Stimulated activated naive CD8-positive, alpha-beta T cell treated with anti-CD3 and anti-CD28 coated beads, Interleukin-15, amount 100 ng/mL, for 72 hours (primary cell): Measurements from ENCODE around the gene USP35.
"Not testable (repeated sequence)": the region's sequence is repeated elsewhere in the genome, so short reads cannot be mapped to it uniquely, and the experiment has no call there.

ENCODE experiments used
- ATAC-seq: fragments of 150-1000 bp; cut with Tn5 transposase; 2 replicates; pipeline ENCODE4 v1.10.0; 2021; ENCODE audit warnings: mild to moderate bottlenecking, moderate library complexity
- DNase-seq, 2 donors: peaks; one replicate each; pipeline ENCODE4 v3.0.0; 2021 to 2022
- H3K27ac Mint-ChIP-seq, 2 donors: one replicate each; pipeline ENCODE4 v1.8.0; 2022; ENCODE audit warnings: mild to moderate bottlenecking in 2 of 2, mixed read lengths in 2 of 2, moderate library complexity in 2 of 2
- H3K27me3 Mint-ChIP-seq: one replicate; pipeline ENCODE4 v1.8.0; 2022; ENCODE audit warnings: mixed read lengths
- H3K4me1 Mint-ChIP-seq: one replicate; pipeline ENCODE4 v1.8.0; 2022; ENCODE audit warnings: mild to moderate bottlenecking, mixed read lengths
- H3K4me3 Mint-ChIP-seq, 2 donors: one replicate each; pipeline ENCODE4 v1.8.0; 2022; ENCODE audit warnings: mild to moderate bottlenecking in 2 of 2, mixed read lengths in 2 of 2, moderate library complexity in 1 of 2
- H3K9me3 Mint-ChIP-seq, 2 donors: one replicate each; pipeline ENCODE4 v1.8.0; 2022; ENCODE audit warnings: mixed read lengths in 2 of 2

USP35 gene

GRCh38 chr11:78161346-78161745, 27.4 kb upstream of the USP35 start:
- no peak for ATAC-seq
- no peak for DNase-seq
- no peak overlapping the region for H3K4me3 Mint-ChIP-seq
- H3K27me3 Mint-ChIP-seq: no peaks in the 10 kb centered on the region
- H3K4me1 Mint-ChIP-seq: no peaks in the 10 kb centered on the region
- H3K27ac Mint-ChIP-seq: no peak overlapping the region
- no peaks in the 10 kb centered on the region for H3K9me3 Mint-ChIP-seq

- DNase-seq (no peak), ATAC-seq (no peak)
- Mint-ChIP-seq H3K27ac (no peak overlapping the region), H3K4me3 (no peak overlapping the region), H3K9me3 (no peaks in the 10 kb centered on the region), H3K27me3 (no peaks in the 10 kb centered on the region), H3K4me1 (no peaks in the 10 kb centered on the region)
Measured at GRCh38 chr11:78161962-78162371, 26.8 kb upstream of the USP35 start.

- Mint-ChIP-seq H3K4me3 (no peak overlapping the region), H3K9me3 (no peaks in the 10 kb centered on the region), H3K27me3 (no peaks in the 10 kb centered on the region), H3K4me1 (no peaks in the 10 kb centered on the region), H3K27ac (no peak overlapping the region)
- ATAC-seq (no peak), DNase-seq (no peak)
Measured at GRCh38 chr11:78163828-78164227, 24.9 kb upstream of the USP35 start.

- Mint-ChIP-seq H3K9me3 (no peaks in the 10 kb centered on the region), H3K4me3 (no peak overlapping the region), H3K4me1 (no peaks in the 10 kb centered on the region), H3K27ac (no peak overlapping the region), H3K27me3 (no peaks in the 10 kb centered on the region)
- ATAC-seq: no peak
- no peak for DNase-seq
Measured at GRCh38 chr11:78164471-78164870, 24.2 kb upstream of the USP35 start.

GRCh38 chr11:78166855-78167469, 21.8 kb upstream of the USP35 start:
- H3K27ac Mint-ChIP-seq: no peak overlapping the region
- H3K4me3 Mint-ChIP-seq: no peak overlapping the region
- H3K27me3 Mint-ChIP-seq: no peaks in the 10 kb centered on the region
- ATAC-seq (no peak), DNase-seq (no peak)
- H3K9me3 Mint-ChIP-seq: no peaks in the 10 kb centered on the region
- H3K4me1 Mint-ChIP-seq: no peaks in the 10 kb centered on the region

GRCh38 chr11:78168539-78169477, 19.9 kb upstream of the USP35 start:
- Mint-ChIP-seq H3K4me3 (no peak overlapping the region), H3K4me1 (no peaks in the 10 kb centered on the region), H3K27ac (no peak overlapping the region), H3K9me3 (no peaks in the 10 kb centered on the region), H3K27me3 (no peaks in the 10 kb centered on the region)
- ATAC-seq: no peak
- DNase-seq: no peak

DNA sequence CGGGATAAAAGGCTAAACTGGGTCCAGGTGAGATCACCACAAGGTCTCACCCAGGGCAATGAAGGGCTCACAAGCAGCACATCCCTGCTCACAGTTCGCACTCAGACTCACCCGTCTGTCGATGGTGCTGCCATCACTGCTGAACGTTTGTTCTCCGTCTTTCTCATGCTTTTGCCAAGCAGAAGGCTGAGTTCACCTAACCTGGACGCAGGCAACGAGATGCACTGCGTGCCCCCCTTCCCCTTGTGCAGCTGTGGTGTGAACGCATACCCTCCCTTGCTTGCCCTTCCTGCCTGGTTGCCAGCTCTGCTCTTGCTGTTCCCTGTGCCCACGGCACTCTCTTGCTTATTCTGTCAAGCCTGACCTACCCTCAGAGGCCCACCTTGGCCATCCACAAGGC, 18.3 kb upstream of the USP35 start:
- ATAC-seq (no peak), DNase-seq (no peak)
- Mint-ChIP-seq H3K27ac (no peak overlapping the region), H3K4me3 (no peak overlapping the region), H3K27me3 (no peaks in the 10 kb centered on the region), H3K4me1 (no peaks in the 10 kb centered on the region), H3K9me3 (no peaks in the 10 kb centered on the region)

DNA sequence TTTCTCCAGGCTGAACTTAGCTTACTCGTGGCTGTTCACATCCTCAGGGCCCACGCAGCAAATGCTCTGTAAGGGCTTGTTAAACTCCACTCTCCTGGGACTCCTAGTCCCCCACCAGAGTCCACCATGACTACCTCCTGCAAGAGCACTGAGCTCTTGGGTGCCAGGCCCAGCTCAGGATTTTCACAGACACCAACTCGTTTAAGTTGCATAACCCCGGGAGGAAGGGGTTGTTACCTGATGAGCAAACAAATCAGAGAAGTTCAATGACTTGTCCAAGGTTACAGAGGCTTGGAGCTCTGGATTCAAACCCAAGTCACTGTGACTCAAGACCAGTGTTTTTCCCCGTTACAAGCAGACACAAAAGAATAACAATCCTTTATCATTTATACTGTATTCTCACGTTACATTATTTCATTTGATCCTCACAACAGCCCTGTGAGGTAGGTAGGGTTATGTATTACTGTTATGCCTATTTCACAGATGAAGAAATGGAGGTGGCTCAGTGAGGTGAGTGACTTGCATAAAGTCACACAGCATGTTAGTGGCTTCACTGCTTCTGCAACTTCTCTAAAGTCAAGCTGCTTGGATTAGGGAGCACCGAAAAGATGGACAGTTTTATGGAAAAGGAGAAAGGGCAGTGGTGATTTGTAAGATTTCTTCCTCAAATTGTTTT, 17.7 kb upstream of the USP35 start:
- Mint-ChIP-seq H3K27ac (no peak overlapping the region), H3K4me1 (no peaks in the 10 kb centered on the region)
- DNase-seq: no peak

DNA sequence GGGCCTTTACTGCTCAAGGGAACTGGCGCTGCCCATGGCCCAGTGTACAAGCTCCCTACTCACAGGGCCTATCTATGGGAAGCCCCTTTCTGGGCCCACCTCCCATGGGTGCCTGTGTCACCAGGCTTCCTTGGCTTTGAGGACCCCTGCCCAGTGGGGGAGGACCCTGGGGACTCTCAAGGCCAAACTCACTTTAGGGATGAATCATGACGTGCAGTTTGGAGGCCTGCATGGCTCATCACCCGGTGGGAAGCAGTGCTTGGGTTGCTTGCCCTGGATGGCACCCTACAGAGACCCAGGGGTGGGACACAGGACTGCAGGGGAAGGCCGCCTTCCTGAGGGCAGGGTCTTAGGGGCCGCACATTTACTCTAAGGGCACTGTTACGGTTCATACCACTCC, 16.8 kb upstream of the USP35 start:
- ATAC-seq (peak; percentile 18), DNase-seq (no peak)
- Mint-ChIP-seq H3K27ac (peak overlapping the region in 1 of 2 donors; percentile 16), H3K27me3 (no peaks in the 10 kb centered on the region), H3K4me3 (no peak overlapping the region), H3K9me3 (peaks cover 0 to 7% of the 10 kb centered on the region in 2 donors), H3K4me1 (no peaks in the 10 kb centered on the region)

More for the DNA sequence above, 17.7 kb upstream of the USP35 start:
- Mint-ChIP-seq H3K27me3 (no peaks in the 10 kb centered on the region), H3K9me3 (peaks cover 0 to under 1% of the 10 kb centered on the region in 2 donors), H3K4me3 (no peak overlapping the region)
- ATAC-seq: no peak

DNA sequence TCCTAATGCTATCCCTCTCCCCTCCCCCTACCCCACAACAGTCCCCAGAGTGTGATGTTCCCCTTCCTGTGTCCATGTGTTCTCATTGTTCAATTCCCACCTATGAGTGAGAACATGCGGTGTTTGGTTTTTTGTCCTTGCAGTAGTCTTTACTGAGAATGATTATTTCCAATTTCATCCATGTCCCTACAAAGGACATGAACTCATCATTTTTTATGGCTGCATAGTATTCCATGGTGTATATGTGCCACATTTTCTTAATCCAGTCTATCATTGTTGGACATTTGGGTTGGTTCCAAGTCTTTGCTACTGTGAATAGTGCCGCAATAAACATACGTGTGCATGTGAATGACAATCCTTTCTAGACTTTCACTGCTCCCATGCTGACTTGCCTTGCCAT, 12.9 kb upstream of the USP35 start:
- DNase-seq, H3K4me1 Mint-ChIP-seq, H3K27me3 Mint-ChIP-seq, H3K4me3 Mint-ChIP-seq, ATAC-seq, H3K27ac Mint-ChIP-seq: not testable (repeated sequence)
- peaks cover 4 to 13% of the 10 kb centered on the region in 2 donors for H3K9me3 Mint-ChIP-seq

DNA sequence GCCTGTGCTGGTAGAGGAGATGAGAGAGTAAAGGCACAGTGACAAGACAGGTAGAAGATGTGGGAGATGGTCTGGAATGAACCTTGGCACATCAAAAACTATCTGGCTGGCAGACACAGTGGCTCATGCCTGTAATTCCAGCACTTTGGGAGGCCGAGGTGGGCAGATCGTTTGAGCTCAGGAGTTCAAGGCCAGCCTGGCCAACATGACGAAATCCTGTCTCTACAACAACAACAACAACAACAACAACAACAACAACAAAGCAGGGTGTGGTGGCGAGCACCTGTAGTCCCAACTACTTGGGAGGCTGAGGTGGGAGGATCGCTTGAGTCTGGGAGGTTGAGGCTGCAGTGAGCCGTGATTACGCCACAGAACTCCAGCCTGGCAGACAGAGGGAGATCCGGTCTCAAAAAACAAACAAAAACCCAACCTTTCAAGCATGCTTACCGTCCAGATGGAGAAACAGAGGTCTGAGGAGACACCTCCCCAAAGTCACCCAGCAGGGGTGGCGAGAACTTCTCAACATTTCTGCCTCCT, 12.0 kb upstream of the USP35 start:
- peaks cover 6% of the 10 kb centered on the region for H3K4me1 Mint-ChIP-seq
- H3K27me3 Mint-ChIP-seq: no peaks in the 10 kb centered on the region
- no peak overlapping the region for H3K27ac Mint-ChIP-seq
- DNase-seq: no peak
- H3K4me3 Mint-ChIP-seq: no peak overlapping the region
- ATAC-seq: no peak
- peaks cover 9 to 19% of the 10 kb centered on the region in 2 donors for H3K9me3 Mint-ChIP-seq

DNA sequence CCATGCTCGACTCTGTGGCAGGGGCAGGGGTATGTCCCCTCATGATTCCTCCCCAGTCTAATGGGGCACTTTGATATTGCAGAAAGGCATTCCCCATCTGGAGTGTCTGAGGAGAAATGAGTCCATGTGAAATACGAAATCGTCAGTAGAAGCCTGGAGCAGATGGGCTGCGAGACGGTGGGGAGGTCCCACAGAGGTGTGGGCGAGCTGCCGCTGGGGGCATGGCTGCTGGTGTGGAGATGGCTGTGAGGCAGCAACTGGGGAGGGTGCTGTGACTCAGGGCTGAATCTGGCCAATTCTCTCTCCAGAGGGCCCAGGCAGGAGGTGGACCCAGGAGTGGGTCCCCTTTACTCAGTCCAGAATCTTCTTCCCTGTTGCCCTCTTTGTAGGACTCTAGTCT, 11.5 kb upstream of the USP35 start:
- Mint-ChIP-seq H3K4me3 (no peak overlapping the region), H3K4me1 (peaks cover 6% of the 10 kb centered on the region), H3K27me3 (no peaks in the 10 kb centered on the region), H3K27ac (no peak overlapping the region), H3K9me3 (peaks cover 9 to 19% of the 10 kb centered on the region in 2 donors)
- no peak for ATAC-seq
- no peak for DNase-seq

GRCh38 chr11:78179459-78180071, 9.2 kb upstream of the USP35 start:
- H3K4me3 Mint-ChIP-seq: no peak overlapping the region
- peaks cover 6% of the 10 kb centered on the region for H3K4me1 Mint-ChIP-seq
- DNase-seq: no peak
- H3K27ac Mint-ChIP-seq: peak overlapping the region in 1 of 2 donors; percentile 7
- peaks cover 9 to 19% of the 10 kb centered on the region in 2 donors for H3K9me3 Mint-ChIP-seq
- H3K27me3 Mint-ChIP-seq: no peaks in the 10 kb centered on the region
- no peak for ATAC-seq

DNA sequence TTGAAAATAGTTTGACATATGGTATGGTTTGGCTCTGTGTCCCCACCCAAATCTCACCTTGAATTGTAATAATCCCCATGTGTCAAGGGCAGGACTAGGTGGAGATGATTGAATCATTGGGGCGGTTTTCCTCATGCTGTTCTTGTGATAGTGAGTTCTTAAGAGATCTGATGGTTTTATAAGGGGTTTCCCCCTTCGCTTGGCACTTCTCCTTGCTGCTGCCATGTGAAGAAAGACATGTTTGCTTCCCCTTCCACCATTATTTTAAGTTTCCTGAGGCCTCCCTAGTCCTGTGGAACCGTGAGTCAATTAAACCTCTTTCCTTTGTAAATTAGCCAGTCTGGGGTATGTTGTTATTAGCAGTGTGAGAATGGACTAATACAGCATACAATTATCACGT, 8.0 kb upstream of the USP35 start:
- Mint-ChIP-seq H3K27me3 (no peaks in the 10 kb centered on the region), H3K4me1 (peaks cover 11% of the 10 kb centered on the region), H3K9me3 (peaks cover 9 to 19% of the 10 kb centered on the region in 2 donors), H3K27ac (no peak overlapping the region), H3K4me3 (no peak overlapping the region)
- ATAC-seq: no peak
- DNase-seq: no peak

DNA sequence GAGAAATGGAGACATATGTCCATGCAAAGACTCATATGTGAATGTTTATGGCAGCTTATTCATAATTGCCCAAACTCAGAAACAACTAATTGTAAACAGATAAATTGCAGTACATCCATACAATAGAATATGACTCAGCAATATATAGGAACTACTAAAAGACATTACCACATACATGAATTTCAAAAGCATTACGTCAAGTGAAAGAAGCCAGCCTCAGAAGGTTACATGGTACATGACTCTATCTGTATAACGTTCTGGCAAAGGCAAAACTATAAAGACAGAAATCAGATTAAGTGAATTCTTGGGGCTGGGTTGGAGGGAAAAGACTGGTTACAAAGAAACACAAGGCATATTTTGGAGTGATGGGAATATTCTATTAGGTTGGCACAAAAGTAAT, 7.5 kb upstream of the USP35 start:
- no peak for DNase-seq

More for the DNA sequence above, 7.5 kb upstream of the USP35 start:
- H3K4me1 Mint-ChIP-seq: peaks cover 16% of the 10 kb centered on the region
- no peak overlapping the region for H3K4me3 Mint-ChIP-seq
- ATAC-seq: no peak
- H3K27ac Mint-ChIP-seq: no peak overlapping the region
- H3K27me3 Mint-ChIP-seq: no peaks in the 10 kb centered on the region
- H3K9me3 Mint-ChIP-seq: peaks cover 9 to 16% of the 10 kb centered on the region in 2 donors
